Astrocyte (in vitro differentiated cells and primary cell): ENCODE results near the gene KLK10. TPM values are rescaled to one million over a fixed set of nuclear protein-coding genes. Genes with fewer than 3 reads are reported as not detected.

Experiments used
- DNase-seq: peaks from one replicate; pipeline ENCODE4 v3.0.0-alpha.2; 2010; ENCODE audit warnings: low read depth
- FAIRE-seq: peaks from 2 replicates; lab custom pipeline; 2011; peaks lifted over from hg19 to GRCh38; lab: Jason Lieb, UNC
- H2AFZ ChIP-seq: 2 replicates; pipeline ENCODE4 v1.6.0; 2012; ENCODE audit warnings: low read depth, low read length, inconsistent platforms
- H3K27ac ChIP-seq: 2 replicates; pipeline ENCODE4 v1.5.1; 2011; ENCODE audit warnings: low read depth, low read length, inconsistent platforms
- H3K27me3 ChIP-seq: 2 replicates; pipeline ENCODE4 v1.6.0; 2011; ENCODE audit warnings: low read length, inconsistent platforms; ENCODE audit not compliant: insufficient read depth
- H3K36me3 ChIP-seq: 2 replicates; pipeline ENCODE4 v1.5.1; 2011; ENCODE audit warnings: low read length, inconsistent platforms; ENCODE audit not compliant: insufficient read depth
- H3K4me1 ChIP-seq: 2 replicates; pipeline ENCODE4 v1.5.1; 2011; ENCODE audit warnings: low read length, inconsistent platforms; ENCODE audit not compliant: insufficient read depth
- H3K4me2 ChIP-seq: 2 replicates; pipeline ENCODE4 v1.6.0; 2012; ENCODE audit warnings: low read length, inconsistent platforms
- H3K4me3 ChIP-seq: 2 replicates; pipeline ENCODE4 v1.5.1; 2011; ENCODE audit warnings: low read depth, mild to moderate bottlenecking, low read length, inconsistent platforms; ENCODE audit not compliant: insufficient read depth
- H3K79me2 ChIP-seq: 2 replicates; pipeline ENCODE4 v1.6.0; 2012; ENCODE audit warnings: mild to moderate bottlenecking, low read length, inconsistent platforms; ENCODE audit not compliant: insufficient read depth
- H3K9ac ChIP-seq: 2 replicates; pipeline ENCODE4 v1.6.0; 2012; ENCODE audit warnings: mild to moderate bottlenecking, low read length, inconsistent platforms
- H3K9me3 ChIP-seq: 2 replicates; pipeline ENCODE4 v1.5.1; 2012; ENCODE audit warnings: low read depth, mild to moderate bottlenecking, low read length, inconsistent platforms; ENCODE audit not compliant: insufficient read depth
- H4K20me1 ChIP-seq: 2 replicates; pipeline ENCODE4 v1.6.0; 2012; ENCODE audit warnings: low read length, inconsistent platforms; ENCODE audit not compliant: insufficient read depth
- H3K27ac Mint-ChIP-seq: one replicate; pipeline ENCODE4 v1.8.0; 2021; ENCODE audit warnings: mild to moderate bottlenecking, mixed read lengths; ENCODE audit not compliant: unreplicated experiment
- H3K27me3 Mint-ChIP-seq: one replicate; pipeline ENCODE4 v1.8.0; 2021; ENCODE audit warnings: low read depth, mixed read lengths; ENCODE audit not compliant: unreplicated experiment
- H3K36me3 Mint-ChIP-seq: one replicate; pipeline ENCODE4 v1.8.0; 2021; ENCODE audit warnings: low read depth, mixed read lengths; ENCODE audit not compliant: unreplicated experiment
- H3K4me1 Mint-ChIP-seq: one replicate; pipeline ENCODE4 v1.8.0; 2021; ENCODE audit warnings: low read depth, mixed read lengths; ENCODE audit not compliant: unreplicated experiment
- H3K4me3 Mint-ChIP-seq: one replicate; pipeline ENCODE4 v1.8.0; 2021; ENCODE audit warnings: mild to moderate bottlenecking, moderate library complexity, mixed read lengths; ENCODE audit not compliant: unreplicated experiment
- H3K9me3 Mint-ChIP-seq: one replicate; pipeline ENCODE4 v1.8.0; 2021; ENCODE audit warnings: mild to moderate bottlenecking, mixed read lengths; ENCODE audit not compliant: unreplicated experiment
- CTCF ChIP-seq: IDR thresholded peaks from 2 replicates; pipeline ENCODE4 v1.5.1; 2011; ENCODE audit warnings: low read depth, mild to moderate bottlenecking, inconsistent platforms, low read length, moderate library complexity; ENCODE audit not compliant: insufficient read depth
- EZH2 ChIP-seq: IDR thresholded peaks from 2 replicates; pipeline ENCODE4 v1.6.1; 2012; ENCODE audit warnings: mild to moderate bottlenecking, low read length, inconsistent platforms; ENCODE audit not compliant: insufficient read depth
- total RNA-seq: library from RNA; stranded (reverse); gene quantifications from 2 replicates; pipeline ENCODE4 v1.2.1, GENCODE V29; 2021

KLK10 gene
- total RNA-seq, 1 donor from 2014 or later, result 0.30 TPM

- peaks cover 54% of the 10 kb centered on the region for H3K27me3 Mint-ChIP-seq
- Histone ChIP-seq H2AFZ (no peak within 1 kb of the TSS), H3K79me2 (no peaks in the 10 kb centered on the region), H3K4me2 (no peak within 1 kb of the TSS), H3K36me3 (no peaks in the 10 kb centered on the region), H3K27ac (no peak within 1 kb of the TSS), H3K9me3 (no peaks in the 10 kb centered on the region), H3K4me3 (no peak within 1 kb of the TSS), H3K4me1 (no peaks in the 10 kb centered on the region), H3K27me3 (no peaks in the 10 kb centered on the region), H4K20me1 (no peaks in the 10 kb centered on the region), H3K9ac (no peak within 1 kb of the TSS)
- H3K27ac Mint-ChIP-seq, result no peak within 1 kb of the TSS
- DNase-seq (no peak), FAIRE-seq (no peak)
- no peaks in the 10 kb centered on the region for H3K36me3 Mint-ChIP-seq
- TF ChIP-seq EZH2 (no peak), CTCF (no peak)
- H3K9me3 Mint-ChIP-seq, result peaks cover 6% of the 10 kb centered on the region
- no peaks in the 10 kb centered on the region for H3K4me1 Mint-ChIP-seq
- no peak within 1 kb of the TSS for H3K4me3 Mint-ChIP-seq
These were observed 7.0 kb upstream of the KLK10 start, which contains the start of gene KLK11 for GRCh38 chr19:51026554-51026831. TSS of gene KLK11 (minus strand) at chr19:51026616. CDS start at chr19:51025631, 985 bp downstream.

- Histone ChIP-seq H3K4me2 (no peak overlapping the region), H3K27ac (no peak overlapping the region), H3K4me1 (no peaks in the 10 kb centered on the region), H3K9ac (no peak overlapping the region), H4K20me1 (no peaks in the 10 kb centered on the region), H3K36me3 (no peaks in the 10 kb centered on the region), H3K9me3 (no peaks in the 10 kb centered on the region), H2AFZ (no peak overlapping the region), H3K27me3 (no peaks in the 10 kb centered on the region), H3K4me3 (no peak overlapping the region), H3K79me2 (no peaks in the 10 kb centered on the region)
- peaks cover 55% of the 10 kb centered on the region for H3K27me3 Mint-ChIP-seq
- DNase-seq (no peak), FAIRE-seq (no peak)
- H3K9me3 Mint-ChIP-seq, result peaks cover 2% of the 10 kb centered on the region
- no peak overlapping the region for H3K27ac Mint-ChIP-seq
- H3K4me3 Mint-ChIP-seq, result no peak overlapping the region
- no peaks in the 10 kb centered on the region for H3K4me1 Mint-ChIP-seq
- no peak for TF ChIP-seq EZH2
- TF ChIP-seq CTCF, result no peak
- H3K36me3 Mint-ChIP-seq, result no peaks in the 10 kb centered on the region
These were observed 6.5 kb upstream of the KLK10 start for GRCh38 chr19:51025809-51026553.

- TF ChIP-seq CTCF (no peak), EZH2 (no peak)
- Histone ChIP-seq H4K20me1 (no peaks in the 10 kb centered on the region), H3K9ac (no peak overlapping the region), H3K27ac (no peak overlapping the region), H3K27me3 (no peaks in the 10 kb centered on the region), H3K9me3 (no peaks in the 10 kb centered on the region), H3K4me2 (no peak overlapping the region), H3K36me3 (no peaks in the 10 kb centered on the region), H2AFZ (no peak overlapping the region), H3K4me3 (no peak overlapping the region), H3K4me1 (no peaks in the 10 kb centered on the region), H3K79me2 (no peaks in the 10 kb centered on the region)
- H3K27ac Mint-ChIP-seq, result no peak overlapping the region
- no peaks in the 10 kb centered on the region for H3K4me1 Mint-ChIP-seq
- no peaks in the 10 kb centered on the region for H3K9me3 Mint-ChIP-seq
- FAIRE-seq (no peak), DNase-seq (no peak)
- peaks cover 59% of the 10 kb centered on the region for H3K27me3 Mint-ChIP-seq
- H3K36me3 Mint-ChIP-seq, result no peaks in the 10 kb centered on the region
- no peak overlapping the region for H3K4me3 Mint-ChIP-seq
These were observed 5.9 kb upstream of the KLK10 start for GRCh38 chr19:51025401-51025800.
